H1 (cell line): ENCODE results near the gene AP2A2. TPM values are rescaled to one million over a fixed set of nuclear protein-coding genes. Genes with fewer than 3 reads are reported as not detected.
A peak's percentile ranks its signal among the peaks of the same experiment; 100 is the strongest.

Experiments
- CTCF ChIA-PET: fragments of 300-600 bp; sonication (Branson Sonifier 250); formaldehyde crosslinking; loops from one replicate; lab custom pipeline; 2021; ENCODE audit not compliant: partially characterized antibody; lab: Charles Lee
- POLR2A ChIA-PET: fragments of 300-600 bp; sonication (Branson Sonifier 250); formaldehyde crosslinking; loops from one replicate; lab custom pipeline; 2021; ENCODE audit warnings: inconsistent platforms; ENCODE audit not compliant: partially characterized antibody; lab: Charles Lee
- DNase-seq, 2 experiments: peaks; one replicate each; pipeline versions ENCODE4 v3.0.0 to v3.0.0-alpha.2; 2010 to 2022; ENCODE audit warnings: low spot score in 2 of 2, low read depth in 1 of 2, mixed read lengths in 1 of 2
- FAIRE-seq: peaks from 2 replicates; lab custom pipeline; 2011; peaks lifted over from hg19 to GRCh38; lab: Jason Lieb, UNC
- H2AFZ ChIP-seq: 2 replicates; pipeline ENCODE4 v1.8.1; 2012; ENCODE audit warnings: low read length, inconsistent platforms
- H2AK5ac ChIP-seq: 2 replicates; pipeline ENCODE4 v1.6.1; 2013; ENCODE audit warnings: low read depth, low read length
- H2BK120ac ChIP-seq: replicated peaks from 2 replicates; pipeline ENCODE3; 2013; ENCODE audit warnings: low read depth, low read length, inconsistent platforms
- H2BK12ac ChIP-seq: 2 replicates; pipeline ENCODE4 v1.6.1; 2013; ENCODE audit warnings: low read depth, low read length
- H2BK15ac ChIP-seq: 2 replicates; pipeline ENCODE4 v1.6.1; 2013; ENCODE audit warnings: low read length
- H2BK20ac ChIP-seq: 2 replicates; pipeline ENCODE4 v1.6.1; 2013; ENCODE audit warnings: low read length
- H2BK5ac ChIP-seq: 2 replicates; pipeline ENCODE4 v1.6.1; 2013; ENCODE audit warnings: low read depth, low read length
- H3K14ac ChIP-seq: 2 replicates; pipeline ENCODE4 v1.6.1; 2013; ENCODE audit warnings: inconsistent platforms; ENCODE audit not compliant: insufficient read length
- H3K18ac ChIP-seq: 2 replicates; pipeline ENCODE4 v1.6.1; 2013; ENCODE audit warnings: low read length; ENCODE audit errors: extremely low read depth
- H3K23ac ChIP-seq: 2 replicates; pipeline ENCODE4 v1.6.1; 2013; ENCODE audit warnings: inconsistent platforms; ENCODE audit not compliant: insufficient read length
- H3K23me2 ChIP-seq: 2 replicates; pipeline ENCODE4 v1.6.1; 2013; ENCODE audit warnings: low read depth, low read length
- H3K27ac ChIP-seq: 2 replicates; pipeline ENCODE4 v1.6.1; 2011; ENCODE audit warnings: low read depth, low read length, inconsistent platforms
- H3K27me3 ChIP-seq, 4 experiments: replicated peaks in 1 of 4; 1 replicate in 1 of 4; 2 replicates in 3 of 4; pipeline versions ENCODE4 v1.6.1 to v1.8.1; 2011 to 2013; ENCODE audit warnings: low read length in 3 of 4, mild to moderate bottlenecking in 3 of 4, inconsistent platforms in 2 of 4, mixed read lengths in 2 of 4, moderate library complexity in 1 of 4; ENCODE audit not compliant: control insufficient read depth in 3 of 4, insufficient read depth in 3 of 4; ENCODE audit errors: extremely low read depth in 1 of 4
- H3K36me3 ChIP-seq, 4 experiments: 2 replicates each; pipeline versions ENCODE4 v1.6.1 to v1.8.1; 2011 to 2013; ENCODE audit warnings: mild to moderate bottlenecking in 4 of 4, low read length in 3 of 4, moderate library complexity in 2 of 4, control low read depth in 1 of 4, inconsistent platforms in 1 of 4; ENCODE audit not compliant: insufficient read depth in 4 of 4, control insufficient read depth in 2 of 4
- H3K4ac ChIP-seq: replicated peaks from 2 replicates; pipeline ENCODE3; 2013; ENCODE audit warnings: low read length, low read depth, mixed read lengths, inconsistent platforms; ENCODE audit not compliant: insufficient read length
- H3K4me1 ChIP-seq, 4 experiments: replicated peaks in 1 of 4; 1 replicate in 1 of 4; 2 replicates in 3 of 4; pipeline versions ENCODE4 v1.6.1 to v1.8.1; 2011 to 2013; ENCODE audit warnings: low read length in 3 of 4, inconsistent platforms in 2 of 4, mixed read lengths in 1 of 4; ENCODE audit not compliant: insufficient read depth in 4 of 4, control insufficient read depth in 3 of 4
- H3K4me2 ChIP-seq, 2 experiments: 2 replicates each; pipeline versions ENCODE4 v1.6.1 to v1.8.1; 2011 to 2013; ENCODE audit warnings: low read depth in 2 of 2, low read length in 2 of 2, control low read depth in 1 of 2, inconsistent platforms in 1 of 2, mild to moderate bottlenecking in 1 of 2; ENCODE audit not compliant: insufficient read depth in 1 of 2
- H3K4me3 ChIP-seq, 4 experiments: fragments of 200-600, 300-600 bp in 1 of 4; sonication (generic), shearing (Covaris generic), sonication (Bioruptor Twin) in 1 of 4; 2 replicates each; pipeline versions ENCODE4 v1.5.1 to v1.8.1; 2011 to 2016; ENCODE audit warnings: low read length in 4 of 4, low read depth in 3 of 4, control low read depth in 2 of 4, inconsistent platforms in 2 of 4, mild to moderate bottlenecking in 2 of 4, mixed read lengths in 1 of 4, moderate library complexity in 1 of 4; ENCODE audit not compliant: insufficient read depth in 2 of 4; ENCODE audit errors: extremely low read depth in 1 of 4
- H3K56ac ChIP-seq: replicated peaks from 2 replicates; pipeline ENCODE3; 2013; ENCODE audit warnings: low read depth, mild to moderate bottlenecking, mixed read lengths, low read length, inconsistent platforms; ENCODE audit not compliant: insufficient read length
- H3K79me1 ChIP-seq: 2 replicates; pipeline ENCODE4 v1.6.1; 2013; ENCODE audit warnings: low read depth, low read length, control low read depth
- H3K79me2 ChIP-seq, 2 experiments: 2 replicates each; pipeline versions ENCODE4 v1.6.1 to v1.8.1; 2012 to 2013; ENCODE audit warnings: low read length in 2 of 2, mild to moderate bottlenecking in 2 of 2, inconsistent platforms in 1 of 2; ENCODE audit not compliant: insufficient read depth in 2 of 2, control insufficient read depth in 1 of 2
- H3K9ac ChIP-seq, 4 experiments: replicated peaks in 1 of 4; 1 replicate in 1 of 4; 2 replicates in 3 of 4; pipeline versions ENCODE4 v1.6.1 to v1.8.1; 2011 to 2013; ENCODE audit warnings: low read depth in 3 of 4, low read length in 3 of 4, control low read depth in 2 of 4, mild to moderate bottlenecking in 2 of 4, moderate library complexity in 2 of 4, inconsistent platforms in 1 of 4; ENCODE audit errors: extremely low read depth in 1 of 4
- H3K9me3 ChIP-seq, 2 experiments: 2 replicates each; pipeline versions ENCODE4 v1.6.1 to v1.8.1; 2012 to 2013; ENCODE audit warnings: mild to moderate bottlenecking in 2 of 2, moderate library complexity in 2 of 2, control low read depth in 1 of 2, inconsistent platforms in 1 of 2, low read depth in 1 of 2, low read length in 1 of 2, mixed read lengths in 1 of 2; ENCODE audit not compliant: insufficient read depth in 2 of 2
- H4K20me1 ChIP-seq, 2 experiments: replicated peaks in 1 of 2; 2 replicates each; pipeline versions ENCODE3 to v1.8.1; 2011 to 2013; ENCODE audit warnings: inconsistent platforms in 2 of 2, low read length in 2 of 2, mild to moderate bottlenecking in 1 of 2; ENCODE audit not compliant: insufficient read depth in 2 of 2, control insufficient read depth in 1 of 2
- H4K5ac ChIP-seq: 2 replicates; pipeline ENCODE4 v1.6.1; 2013; ENCODE audit warnings: low read length, low read depth, mixed read lengths, inconsistent platforms; ENCODE audit not compliant: insufficient read length
- H4K8ac ChIP-seq: 2 replicates; pipeline ENCODE4 v1.8.0; 2013; ENCODE audit warnings: mild to moderate bottlenecking, moderate library complexity, low read length, inconsistent platforms; ENCODE audit not compliant: insufficient read depth; ENCODE audit errors: extremely low read depth
- H4K91ac ChIP-seq: replicated peaks from 2 replicates; pipeline ENCODE3; 2013; ENCODE audit warnings: low read length, mixed read lengths, inconsistent platforms; ENCODE audit not compliant: insufficient read length
- EGR1 ChIP-seq: IDR thresholded peaks from 2 replicates; pipeline ENCODE4 v1.6.1; 2011; ENCODE audit warnings: low read depth, low read length, borderline replicate concordance
- KDM1A ChIP-seq: fragments of 200-600, 300-600 bp; sonication (generic); IDR thresholded peaks from 2 replicates; pipeline ENCODE4 v1.7.1; 2016; ENCODE audit warnings: mild to moderate bottlenecking, low read length, borderline replicate concordance
- KDM5A ChIP-seq: fragments of 200-600 bp; IDR thresholded peaks from 2 replicates; pipeline ENCODE4 v1.7.1; 2012; ENCODE audit warnings: mild to moderate bottlenecking, low read length, inconsistent platforms, mixed read lengths
- WGBS, 2 experiments: shearing (Covaris generic) in 1 of 2; methylation state at CpG; one replicate each; pipeline versions ENCODE4 v1.1.6 to v1.1.7; 2013 to 2015; ENCODE audit warnings: low lambda C conversion rate in 2 of 2, mixed read lengths in 2 of 2, inconsistent platforms in 1 of 2, low coverage in 1 of 2, missing lambda C conversion rate in 1 of 2; ENCODE audit not compliant: insufficient replicate concordance in 2 of 2, insufficient coverage in 1 of 2, insufficient read length in 1 of 2; ENCODE audit errors: extremely low coverage in 1 of 2, missing lambda C conversion rate in 1 of 2; 5-methylcytosine and 5-hydroxymethylcytosine counted together
- polyA plus RNA-seq, 7 experiments: library from polyadenylated mRNA; depleted of rRNA in 3 of 7; stranded (reverse) in 5 of 7; unstranded in 2 of 7; fragments of >200 nt in 5 of 7; fragments of 200-250 nt in 2 of 7; gene quantifications; 1 replicate in 5 of 7; 2 replicates in 1 of 7; 4 replicates in 1 of 7; pipeline versions ENCODE4 v1.2.1 to v1.2.3, GENCODE V29; 2011 to 2013; ENCODE audit warnings: missing spikeins in 2 of 7, mixed read lengths in 2 of 7
- total RNA-seq: library from RNA; stranded (reverse); fragmentation: NEBNext Ultra II Directional; extraction: Animal tissue kit (Norgen Biotek cat#: 25700); gene quantifications from 2 replicates; pipeline ENCODE4 v1.2.1, GENCODE V29; 2021

Gene AP2A2
- total and polyA plus RNA-seq, 2 of the 8 experiments (the other 6 are each of a cell fraction or from before 2014, with no cell fraction given): 50.0 to 65.0 TPM

DNA sequence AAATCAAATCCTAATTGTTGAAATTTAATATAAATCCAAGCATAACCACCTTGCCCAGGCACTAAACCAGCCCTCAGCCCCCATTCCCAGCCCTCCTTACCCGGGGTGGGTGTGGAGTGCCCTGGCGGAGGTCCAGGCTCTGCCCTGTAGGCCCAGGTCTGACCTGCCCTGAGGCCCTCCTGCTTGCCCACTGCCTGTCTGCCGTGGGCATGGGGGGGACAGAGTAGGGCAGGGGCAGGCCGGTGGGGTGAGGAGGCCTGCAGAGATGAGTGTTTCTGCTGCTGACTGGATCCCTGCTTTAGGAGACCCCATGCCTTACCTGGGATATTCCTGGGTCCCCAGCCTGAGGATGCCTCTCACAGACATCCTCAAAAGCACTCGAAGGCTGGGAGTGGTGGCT is 11.5 kb upstream of the AP2A2 start:
- Histone ChIP-seq H3K9me3 (no peaks in the 10 kb centered on the region), H3K36me3 (no peaks in the 10 kb centered on the region), H4K8ac (no peak overlapping the region), H3K14ac (no peak overlapping the region), H2AK5ac (no peak overlapping the region), H3K23ac (no peak overlapping the region), H3K27ac (no peak overlapping the region), H4K91ac (no peak overlapping the region), H2BK12ac (no peak overlapping the region), H2BK5ac (no peak overlapping the region), H3K23me2 (peaks cover 15% of the 10 kb centered on the region), H3K79me1 (peaks cover 4% of the 10 kb centered on the region; the same call in 1 of the 2 replicates), H3K4me2 (no peak overlapping the region), H3K27me3 (no peaks in the 10 kb centered on the region), H3K79me2 (peaks cover 0 to 12% of the 10 kb centered on the region in 2 experiments; a peak in 3 of 4 replicates), H3K4me3 (no peak overlapping the region), H2BK15ac (no peak overlapping the region), H3K4ac (peak overlapping the region; percentile 85), H2BK20ac (peak overlapping the region; percentile 61; the same call in 1 of the 2 replicates), H2BK120ac (no peak overlapping the region), H3K4me1 (peaks cover 0 to 14% (median 6%) of the 10 kb centered on the region in 4 experiments; a peak in 6 of 7 replicates)
- WGBS, 2 experiments: 83% methylated on average over 5 of the region's 5 CpGs; no CpG with 5 or more reads in 1 of the 2 experiments
- POLR2A ChIA-PET: interaction anchor here (1.4 kb wide), 1 partner anchor 30 kb away, joined by 4 read pairs; no protein-coding TSS in a partner anchor
- CTCF ChIA-PET: interaction anchor here (1.3 to 2.4 kb wide), 3 partner anchors 10 to 47 kb away, joined by 3 to 10 read pairs (median 3); partner anchors contain the start of gene AP2A2
- no peak for TF ChIP-seq KDM1A
- no peak for TF ChIP-seq KDM5A
- no peak for TF ChIP-seq EGR1
- TF ChIP-seq, all 59 proteins: peak for 0
- no peak overlapping the region for H4K5ac ChIP-seq
- H4K20me1 ChIP-seq: peaks cover 0 to 3% of the 10 kb centered on the region in 2 experiments
- no peak overlapping the region for H3K18ac ChIP-seq
- H3K9ac ChIP-seq: no peak overlapping the region
- no peak for DNase-seq
- no peak overlapping the region for H2AFZ ChIP-seq
- H3K56ac ChIP-seq: no peak overlapping the region
- no peak for FAIRE-seq
